CD4-positive, alpha-beta T cell (primary cell): Measurements from ENCODE around the gene PAPOLA. TPM values are rescaled to one million over a fixed set of nuclear protein-coding genes. Genes with fewer than 3 reads are reported as not detected.

ENCODE experiments used
- ATAC-seq: fragments of 200-7000 bp; cut with Tn5 transposase; one replicate; pipeline ENCODE4 v1.10.0; 2022; ENCODE audit warnings: mild to moderate bottlenecking; ENCODE audit not compliant: poor library complexity
- CTCF ChIA-PET: fragments of 350-600 bp; sonication (Branson Sonifier 250); formaldehyde crosslinking; loops from one replicate; lab custom pipeline; 2021; ENCODE audit warnings: antibody characterized with exemption, inconsistent platforms; lab: Charles Lee
- POLR2A ChIA-PET: fragments of 350-600 bp; sonication (Branson Sonifier 250); formaldehyde crosslinking; loops from one replicate; lab custom pipeline; 2021; ENCODE audit warnings: antibody characterized with exemption, inconsistent platforms; lab: Charles Lee
- DNase-seq, 14 experiments: peaks; one replicate each; pipeline ENCODE4 v3.0.0-alpha.2; 2013 to 2020; ENCODE audit warnings: mixed read lengths in 2 of 14
- H3K27ac ChIP-seq, 2 donors: one replicate each; pipeline versions ENCODE4 v1.5.1 to v1.7.0; 2013; ENCODE audit warnings: low read length in 2 of 2, low read depth in 1 of 2, mild to moderate bottlenecking in 1 of 2
- H3K27me3 ChIP-seq, 2 experiments: 1 replicate in 1 of 2; 2 replicates in 1 of 2; pipeline versions ENCODE4 v1.6.1 to v1.7.0; 2013; ENCODE audit warnings: low read length in 2 of 2, control low read depth in 1 of 2, mild to moderate bottlenecking in 1 of 2, moderate library complexity in 1 of 2; ENCODE audit not compliant: insufficient read depth in 2 of 2, control insufficient read depth in 1 of 2
- H3K36me3 ChIP-seq: one replicate; pipeline ENCODE4 v1.6.1; 2013; ENCODE audit warnings: low read length, control low read depth; ENCODE audit not compliant: insufficient read depth
- H3K4me1 ChIP-seq: one replicate; pipeline ENCODE4 v1.6.1; 2013; ENCODE audit warnings: low read length, control low read depth; ENCODE audit not compliant: insufficient read depth
- H3K4me3 ChIP-seq: one replicate; pipeline ENCODE4 v1.5.1; 2013; ENCODE audit warnings: mild to moderate bottlenecking, low read length, moderate library complexity
- H3K9me3 ChIP-seq, 2 experiments: 1 replicate in 1 of 2; 2 replicates in 1 of 2; pipeline versions ENCODE4 v1.6.1 to v1.7.0; 2013; ENCODE audit warnings: low read length in 2 of 2, mild to moderate bottlenecking in 2 of 2, control low read depth in 1 of 2, moderate library complexity in 1 of 2; ENCODE audit not compliant: control insufficient read depth in 1 of 2, insufficient read depth in 1 of 2
- H3K27ac Mint-ChIP-seq: one replicate; pipeline ENCODE4 v1.8.0; 2020; ENCODE audit warnings: mixed read lengths
- H3K27me3 Mint-ChIP-seq: one replicate; pipeline ENCODE4 v1.8.0; 2021; ENCODE audit warnings: mixed read lengths
- H3K36me3 Mint-ChIP-seq: one replicate; pipeline ENCODE4 v1.8.0; 2021; ENCODE audit warnings: low read depth, mixed read lengths
- H3K4me1 Mint-ChIP-seq: one replicate; pipeline ENCODE4 v1.8.0; 2021; ENCODE audit warnings: low read depth, mixed read lengths
- H3K4me3 Mint-ChIP-seq: one replicate; pipeline ENCODE4 v1.8.0; 2020; ENCODE audit warnings: mild to moderate bottlenecking, mixed read lengths
- H3K9me3 Mint-ChIP-seq: one replicate; pipeline ENCODE4 v1.8.0; 2020; ENCODE audit warnings: mixed read lengths
- intact Hi-C, 2 experiments: fragments of 100-400 bp; cut with DNase I in 1 of 2; cut with micrococcal nuclease in 1 of 2; formaldehyde crosslinking; loops; one replicate each; pipeline versions ENCODE4 v1.15.1 to v1.9.0; 2023 to 2025; cut with DNase I, micrococcal nuclease
- total RNA-seq, 174 experiments: library from RNA in 2 of 174; stranded (reverse) in 2 of 174; gene quantifications; one replicate each; pipeline ENCODE4 v1.2.3 and lab custom pipeline; 2021 to 2026
- TF ChIP-seq, protein P1 (sequence below): fragments of 200-600 bp; IDR thresholded peaks from one replicate; pipeline ENCODE4 v1.8.0; 2022; ENCODE audit warnings: antibody characterized with exemption, mild to moderate bottlenecking

Gene PAPOLA
- total RNA-seq, 2 experiments from 2014 or later: 140 to 148 TPM

DNA sequence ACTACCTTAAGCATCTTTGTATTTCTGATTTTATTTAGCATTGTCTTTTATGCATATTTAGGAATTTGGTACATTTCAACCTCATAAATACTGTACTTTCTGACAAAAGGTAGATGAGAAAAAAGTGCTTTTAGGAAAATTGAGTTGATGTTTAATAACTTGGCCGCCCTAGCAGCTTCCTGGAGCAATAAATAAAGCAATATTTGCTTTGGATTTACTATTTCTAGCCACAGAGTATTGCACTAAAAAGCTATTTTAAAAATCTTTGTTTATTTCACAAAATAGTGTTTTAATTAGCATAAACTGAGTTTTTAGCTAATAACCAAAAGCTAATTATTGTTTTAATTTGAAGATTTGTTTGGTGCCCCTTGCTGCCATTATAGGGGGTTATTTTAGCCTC, 9.5 kb downstream of the PAPOLA start:
- H3K9me3 Mint-ChIP-seq: no peaks in the 10 kb centered on the region
- H3K4me3 Mint-ChIP-seq: no peak overlapping the region
- Histone ChIP-seq H3K27ac (no peak overlapping the region), H3K4me1 (peaks cover 33% of the 10 kb centered on the region), H3K9me3 (no peaks in the 10 kb centered on the region), H3K27me3 (no peaks in the 10 kb centered on the region), H3K4me3 (no peak overlapping the region), H3K36me3 (no peaks in the 10 kb centered on the region)
- DNase-seq (no peak), ATAC-seq (no peak)
- TF ChIP-seq, protein P1, sequence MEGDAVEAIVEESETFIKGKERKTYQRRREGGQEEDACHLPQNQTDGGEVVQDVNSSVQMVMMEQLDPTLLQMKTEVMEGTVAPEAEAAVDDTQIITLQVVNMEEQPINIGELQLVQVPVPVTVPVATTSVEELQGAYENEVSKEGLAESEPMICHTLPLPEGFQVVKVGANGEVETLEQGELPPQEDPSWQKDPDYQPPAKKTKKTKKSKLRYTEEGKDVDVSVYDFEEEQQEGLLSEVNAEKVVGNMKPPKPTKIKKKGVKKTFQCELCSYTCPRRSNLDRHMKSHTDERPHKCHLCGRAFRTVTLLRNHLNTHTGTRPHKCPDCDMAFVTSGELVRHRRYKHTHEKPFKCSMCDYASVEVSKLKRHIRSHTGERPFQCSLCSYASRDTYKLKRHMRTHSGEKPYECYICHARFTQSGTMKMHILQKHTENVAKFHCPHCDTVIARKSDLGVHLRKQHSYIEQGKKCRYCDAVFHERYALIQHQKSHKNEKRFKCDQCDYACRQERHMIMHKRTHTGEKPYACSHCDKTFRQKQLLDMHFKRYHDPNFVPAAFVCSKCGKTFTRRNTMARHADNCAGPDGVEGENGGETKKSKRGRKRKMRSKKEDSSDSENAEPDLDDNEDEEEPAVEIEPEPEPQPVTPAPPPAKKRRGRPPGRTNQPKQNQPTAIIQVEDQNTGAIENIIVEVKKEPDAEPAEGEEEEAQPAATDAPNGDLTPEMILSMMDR: no peak
- ChIA-PET CTCF (interaction anchor here (1.9 kb wide), 1 partner anchor 15 kb away, joined by 3 read pairs; no protein-coding TSS in a partner anchor), POLR2A (interaction anchor here (1.7 kb wide), 1 partner anchor 9 kb away, joined by 8 read pairs; no protein-coding TSS in a partner anchor)
- intact Hi-C loops: loop anchor here in 1 of 2 experiments (1.0 kb wide), 1 partner anchor 8 kb away; no protein-coding TSS in a partner anchor
- no peak overlapping the region for H3K27ac Mint-ChIP-seq
- peaks cover under 1% of the 10 kb centered on the region for H3K36me3 Mint-ChIP-seq
- H3K4me1 Mint-ChIP-seq: peaks cover 94% of the 10 kb centered on the region
- H3K27me3 Mint-ChIP-seq: no peaks in the 10 kb centered on the region

DNA sequence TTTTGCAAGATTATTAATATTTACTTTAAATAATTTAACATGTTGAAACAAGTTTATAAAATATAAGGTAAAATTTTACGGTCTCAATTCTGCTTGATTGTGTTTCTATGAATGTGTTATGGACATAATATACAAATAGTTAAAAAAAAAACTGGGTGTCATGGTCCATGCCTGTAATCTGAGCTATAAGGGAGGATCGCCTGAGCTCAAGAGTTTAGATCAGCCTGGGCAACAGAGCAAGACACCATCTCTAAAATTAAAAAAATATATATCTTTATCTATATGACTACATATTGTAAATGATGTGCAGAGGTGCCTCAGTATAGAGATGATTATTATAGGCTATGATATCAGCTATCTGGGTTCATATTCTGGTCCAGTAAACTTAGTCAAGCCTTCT, 9.9 kb downstream of the PAPOLA start:
- H3K4me1 Mint-ChIP-seq: peaks cover 95% of the 10 kb centered on the region
- CTCF ChIA-PET: interaction anchor here (1.0 to 1.9 kb wide), 2 partner anchors 13 to 14 kb away, joined by 3 read pairs; no protein-coding TSS in a partner anchor
- H3K4me3 Mint-ChIP-seq: peak overlapping the region; percentile 23

DNA sequence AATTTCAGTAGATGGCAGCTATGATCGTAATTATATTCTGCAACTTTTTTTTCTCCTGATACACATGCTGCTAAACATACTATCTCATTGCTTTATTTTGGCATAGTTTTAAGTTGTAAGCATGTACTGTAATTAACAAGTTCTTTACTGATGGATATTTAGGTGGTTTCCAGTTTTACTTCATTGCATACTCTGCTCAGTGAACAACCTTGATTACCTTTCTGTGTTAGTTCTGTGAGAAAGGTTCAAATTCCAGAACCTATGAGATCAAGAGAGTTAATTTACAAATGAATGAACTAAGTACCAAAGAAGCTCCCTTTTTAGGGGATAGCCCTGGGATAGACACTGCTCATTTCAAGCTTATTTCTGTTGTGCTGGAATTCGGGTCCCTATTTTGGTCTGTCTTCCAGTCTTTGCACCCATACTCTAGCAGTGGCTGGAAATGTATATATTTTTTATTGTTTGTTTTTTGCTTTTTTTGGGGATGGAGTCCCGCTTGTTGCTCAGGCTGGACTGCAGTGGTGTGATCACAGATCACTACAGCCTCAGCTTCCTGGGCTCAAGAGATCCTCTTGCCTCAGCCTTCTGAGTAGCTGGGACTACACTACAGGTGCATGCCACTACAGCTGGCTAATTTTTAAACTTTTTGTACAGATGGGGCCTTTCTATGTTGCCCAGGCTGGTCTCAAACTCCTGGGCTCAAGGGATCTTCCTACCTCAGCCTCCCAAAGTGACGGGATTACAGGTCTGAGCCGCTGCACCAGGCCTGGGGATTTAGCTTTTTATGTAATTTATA, 10.6 kb downstream of the PAPOLA start:
- TF ChIP-seq, protein P1: no peak
- H3K9me3 Mint-ChIP-seq: no peaks in the 10 kb centered on the region
- H3K4me1 Mint-ChIP-seq: peaks cover 100% of the 10 kb centered on the region
- H3K27me3 Mint-ChIP-seq: no peaks in the 10 kb centered on the region
- Histone ChIP-seq H3K36me3 (no peaks in the 10 kb centered on the region), H3K4me3 (no peak overlapping the region), H3K4me1 (peaks cover 33% of the 10 kb centered on the region), H3K9me3 (no peaks in the 10 kb centered on the region), H3K27ac (no peak overlapping the region), H3K27me3 (no peaks in the 10 kb centered on the region)
- ChIA-PET CTCF (interaction anchor here (1.0 to 1.9 kb wide), 2 partner anchors 13 to 14 kb away, joined by 3 read pairs; no protein-coding TSS in a partner anchor), POLR2A (interaction anchor here (1.7 kb wide), 1 partner anchor 10 kb away, joined by 8 read pairs; no protein-coding TSS in a partner anchor)
- no peak for DNase-seq
- intact Hi-C loops: loop anchor here in 1 of 2 experiments (1.0 kb wide), 1 partner anchor 9 kb away; no protein-coding TSS in a partner anchor
- H3K36me3 Mint-ChIP-seq: no peaks in the 10 kb centered on the region
- H3K4me3 Mint-ChIP-seq: peak overlapping the region; percentile 11
- peak overlapping the region; percentile 10 for H3K27ac Mint-ChIP-seq
- ATAC-seq: no peak

More for the DNA sequence above, 9.9 kb downstream of the PAPOLA start:
- H3K27ac Mint-ChIP-seq: no peak overlapping the region
- H3K9me3 Mint-ChIP-seq: no peaks in the 10 kb centered on the region
- Histone ChIP-seq H3K4me1 (peaks cover 33% of the 10 kb centered on the region), H3K27ac (no peak overlapping the region), H3K27me3 (no peaks in the 10 kb centered on the region), H3K4me3 (no peak overlapping the region), H3K9me3 (no peaks in the 10 kb centered on the region), H3K36me3 (no peaks in the 10 kb centered on the region)
- TF ChIP-seq, protein P1: no peak
- ATAC-seq (no peak), DNase-seq (no peak)
- POLR2A ChIA-PET: interaction anchor here (1.7 kb wide), 1 partner anchor 9 kb away, joined by 8 read pairs; no protein-coding TSS in a partner anchor
- intact Hi-C loops: loop anchor here in 1 of 2 experiments (1.0 kb wide), 1 partner anchor 9 kb away; no protein-coding TSS in a partner anchor
- H3K27me3 Mint-ChIP-seq: no peaks in the 10 kb centered on the region
- no peaks in the 10 kb centered on the region for H3K36me3 Mint-ChIP-seq
